Neural crest cell (in vitro differentiated cells): ENCODE results near the gene PCNP. TPM values are rescaled to one million over a fixed set of nuclear protein-coding genes. Genes with fewer than 3 reads are reported as not detected.
"Not testable (repeated sequence)": the region's sequence is repeated elsewhere in the genome, so short reads cannot be mapped to it uniquely, and the experiment has no call there.

Experiments
- DNase-seq: peaks from one replicate; pipeline ENCODE4 v3.0.0; 2021; ENCODE audit warnings: low read depth, mixed read lengths, low spot score
- H3K27ac Mint-ChIP-seq: one replicate; pipeline ENCODE4 v1.8.0; 2021; ENCODE audit warnings: mild to moderate bottlenecking, mixed read lengths; ENCODE audit not compliant: unreplicated experiment
- H3K27me3 Mint-ChIP-seq: 2 replicates; pipeline ENCODE4 v1.8.0; 2021; ENCODE audit warnings: low read depth, mild to moderate bottlenecking, mixed read lengths
- H3K36me3 Mint-ChIP-seq: 2 replicates; pipeline ENCODE4 v1.8.0; 2021; ENCODE audit warnings: low read depth, mild to moderate bottlenecking, mixed read lengths
- H3K4me1 Mint-ChIP-seq: 2 replicates; pipeline ENCODE4 v1.8.0; 2021; ENCODE audit warnings: mixed read lengths
- H3K4me3 Mint-ChIP-seq: one replicate; pipeline ENCODE4 v1.8.0; 2021; ENCODE audit warnings: mild to moderate bottlenecking, mixed read lengths
- H3K9me3 Mint-ChIP-seq: 2 replicates; pipeline ENCODE4 v1.8.0; 2021; ENCODE audit warnings: mixed read lengths
- CTCF ChIP-seq: fragments of 200-600 bp; sonication (generic); conservative IDR thresholded peaks from 2 replicates; pipeline ENCODE4 v1.5.0; 2021; ENCODE audit warnings: antibody characterized with exemption, mild to moderate bottlenecking
- total RNA-seq: library from RNA; stranded (reverse); gene quantifications from 2 replicates; pipeline ENCODE4 v1.2.1, GENCODE V29; 2021

PCNP gene
- total RNA-seq, 1 donor from 2014 or later, result 153 TPM

DNA sequence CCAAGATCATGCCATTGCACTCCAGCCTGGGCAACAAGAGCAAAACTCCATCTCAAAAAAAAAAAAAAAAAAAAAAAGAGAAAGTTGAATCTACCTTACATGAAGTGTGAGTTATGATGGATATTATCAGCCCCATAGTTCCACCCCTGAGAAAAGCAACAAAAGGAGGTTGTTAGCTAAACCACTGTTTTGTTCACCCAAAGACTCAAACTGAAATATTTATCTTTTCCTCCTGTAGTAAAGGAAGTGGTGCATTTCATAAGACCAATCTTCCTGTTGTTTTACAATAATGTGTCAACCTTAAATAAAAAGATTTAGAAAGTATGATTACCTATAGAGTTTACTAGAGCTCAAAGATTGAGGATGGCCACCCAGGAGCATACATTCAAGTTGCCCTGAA, 31.0 kb upstream of the PCNP start:
- no peak for TF ChIP-seq CTCF
- DNase-seq, result no peak
- Mint-ChIP-seq H3K27me3 (peaks cover 43% of the 10 kb centered on the region), H3K27ac (no peak overlapping the region), H3K36me3 (no peaks in the 10 kb centered on the region), H3K4me3 (no peak overlapping the region), H3K9me3 (peaks cover 3% of the 10 kb centered on the region), H3K4me1 (no peaks in the 10 kb centered on the region)

DNA sequence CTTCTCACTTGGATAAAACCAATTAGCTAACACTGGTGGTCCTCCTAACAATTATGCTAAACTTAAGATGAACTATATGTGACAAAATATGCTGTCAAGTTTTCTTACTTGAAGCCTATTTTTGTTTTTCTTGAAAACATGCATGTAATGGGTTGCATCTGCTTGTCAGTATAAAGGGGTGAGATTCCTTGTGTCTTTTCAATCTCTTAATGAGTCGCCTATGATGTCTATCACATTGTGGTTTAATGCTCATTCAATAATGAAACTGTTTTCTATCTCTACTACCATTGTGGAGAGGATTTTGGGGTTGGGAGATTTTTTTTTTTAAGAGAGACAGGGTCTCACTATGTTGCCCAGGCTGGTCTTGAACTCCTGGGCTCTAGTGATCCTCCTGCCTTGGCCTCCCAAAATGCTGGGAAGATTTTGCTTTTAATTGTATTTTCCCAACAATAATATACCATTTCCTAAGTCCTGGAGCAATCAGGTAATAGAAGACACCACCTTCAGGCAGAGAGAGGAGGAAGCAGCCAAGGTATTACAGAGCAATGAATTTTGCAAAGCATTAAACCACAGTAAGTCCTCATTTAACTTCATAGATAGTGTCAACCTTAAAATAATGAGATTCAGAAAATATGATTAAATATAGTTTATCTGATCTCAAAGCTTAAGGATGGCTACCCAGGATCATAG, 29.7 kb upstream of the PCNP start:
- Mint-ChIP-seq H3K27me3 (peaks cover 39% of the 10 kb centered on the region), H3K9me3 (peaks cover 3% of the 10 kb centered on the region), H3K36me3 (no peaks in the 10 kb centered on the region), H3K4me3 (no peak overlapping the region), H3K4me1 (no peaks in the 10 kb centered on the region), H3K27ac (no peak overlapping the region)
- DNase-seq, result no peak
- TF ChIP-seq CTCF, result no peak

DNA sequence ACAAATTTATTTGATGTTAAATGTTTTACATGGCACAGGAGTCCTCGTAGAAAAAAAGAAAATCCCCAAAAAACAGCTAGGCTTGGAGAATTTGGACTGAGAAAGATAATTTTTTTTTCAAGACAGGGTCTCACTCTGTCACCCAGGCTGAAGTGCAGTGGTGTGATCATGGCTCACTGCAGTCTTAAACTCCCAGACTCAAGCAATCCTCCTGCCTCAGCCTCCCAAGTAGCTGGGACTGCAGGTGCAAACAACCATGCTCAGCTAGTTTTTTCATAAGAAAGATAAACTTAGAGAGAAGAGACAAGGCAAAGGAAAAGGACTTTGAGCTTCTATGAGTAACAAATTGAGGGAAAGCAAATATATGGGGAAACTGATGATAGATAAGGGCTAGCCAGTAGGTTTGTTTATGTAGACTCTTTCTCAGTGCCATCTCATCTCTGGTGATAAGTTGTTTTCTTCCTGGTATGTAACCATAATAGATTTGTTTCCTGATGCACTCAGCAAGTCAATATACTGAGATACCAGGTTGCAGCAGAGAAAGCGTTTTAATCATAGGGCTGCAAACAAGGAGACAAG, 25.4 kb upstream of the PCNP start:
- Mint-ChIP-seq H3K27me3 (peaks cover 32% of the 10 kb centered on the region), H3K4me3 (no peak overlapping the region), H3K9me3 (peaks cover 11% of the 10 kb centered on the region), H3K36me3 (no peaks in the 10 kb centered on the region), H3K27ac (no peak overlapping the region), H3K4me1 (no peaks in the 10 kb centered on the region)
- DNase-seq, result no peak
- TF ChIP-seq CTCF, result no peak

GRCh38 chr3:101549473-101549872, 24.5 kb upstream of the PCNP start:
- H3K36me3 Mint-ChIP-seq, result no peaks in the 10 kb centered on the region
- DNase-seq, result no peak
- H3K27ac Mint-ChIP-seq, result no peak overlapping the region
- peaks cover 27% of the 10 kb centered on the region for H3K27me3 Mint-ChIP-seq
- no peaks in the 10 kb centered on the region for H3K4me1 Mint-ChIP-seq
- H3K4me3 Mint-ChIP-seq, result no peak overlapping the region
- peaks cover 11% of the 10 kb centered on the region for H3K9me3 Mint-ChIP-seq
- TF ChIP-seq CTCF, result no peak

DNA sequence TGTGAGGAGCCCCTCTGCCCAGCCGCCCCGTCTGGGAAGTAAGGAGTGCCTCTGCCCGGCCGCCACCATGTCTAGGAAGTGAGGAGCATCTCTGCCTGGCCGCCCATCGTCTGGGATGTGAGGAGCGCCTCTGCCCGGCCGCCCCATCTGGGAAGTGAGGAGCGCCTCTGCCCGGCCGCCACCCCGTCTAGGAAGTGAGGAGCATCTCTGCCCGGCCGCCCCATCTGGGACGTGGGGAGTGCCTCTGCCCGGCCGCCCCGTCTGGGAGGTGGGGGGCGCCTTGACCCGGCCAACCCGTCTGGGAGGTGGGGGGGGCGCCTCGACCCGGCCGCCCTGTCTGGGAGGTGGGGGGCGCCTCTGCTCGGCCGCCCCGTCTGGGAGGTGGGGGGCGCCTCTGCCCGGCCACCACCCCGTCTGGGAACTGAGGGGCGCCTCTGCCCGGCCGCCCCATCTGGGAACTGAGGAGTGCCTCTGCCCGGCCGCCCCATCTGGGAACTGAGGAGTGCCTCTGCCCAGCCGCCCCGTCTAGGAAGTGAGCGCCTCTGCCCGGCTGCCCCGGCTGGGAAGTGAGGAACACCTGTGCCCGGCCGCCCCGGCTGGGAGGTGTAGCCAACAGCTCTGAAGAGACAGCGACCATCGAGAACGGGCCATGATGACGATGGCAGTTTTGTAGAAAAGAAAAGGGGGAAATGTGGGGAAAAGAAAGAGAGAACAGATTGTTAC, 22.5 kb upstream of the PCNP start:
- not testable (repeated sequence) for H3K4me1 Mint-ChIP-seq, H3K36me3 Mint-ChIP-seq, H3K27ac Mint-ChIP-seq, H3K4me3 Mint-ChIP-seq, DNase-seq
- H3K9me3 Mint-ChIP-seq, result peaks cover 11% of the 10 kb centered on the region
- H3K27me3 Mint-ChIP-seq, result peaks cover 20% of the 10 kb centered on the region

DNA sequence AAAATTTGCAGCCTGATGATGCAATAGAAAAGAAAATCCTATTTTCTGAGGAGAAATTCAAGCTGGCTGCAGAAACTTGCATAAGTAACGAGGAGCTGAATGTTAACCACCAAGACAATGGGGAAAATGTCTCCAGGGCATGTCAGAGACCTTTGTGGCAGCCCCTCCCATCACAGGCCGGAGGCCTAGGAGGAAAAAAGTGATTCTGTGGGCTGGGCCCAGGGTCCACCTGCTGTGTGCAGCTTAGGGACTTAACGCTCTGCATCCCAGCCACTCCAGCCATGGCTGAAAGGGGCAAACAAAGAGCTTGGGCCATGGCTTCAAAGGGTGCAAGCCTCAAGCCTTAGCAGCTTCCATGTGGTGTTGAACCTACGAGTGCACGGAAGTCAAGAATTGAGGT, 20.6 kb upstream of the PCNP start:
- not testable (repeated sequence) for H3K9me3 Mint-ChIP-seq, DNase-seq, H3K27ac Mint-ChIP-seq, H3K4me3 Mint-ChIP-seq, H3K27me3 Mint-ChIP-seq, H3K36me3 Mint-ChIP-seq, H3K4me1 Mint-ChIP-seq
